BLaER1 (cell line): ENCODE measurements around the gene NMUR1.

ENCODE experiments used
- H3K27ac ChIP-seq: shearing (Covaris generic); formaldehyde crosslinking; 2 replicates; pipeline ENCODE4 v1.8.1; 2022
- H3K27me3 ChIP-seq: shearing (Covaris generic); formaldehyde crosslinking; 2 replicates; pipeline ENCODE4 v1.8.1; 2022
- H3K36me3 ChIP-seq: shearing (Covaris generic); formaldehyde crosslinking; 2 replicates; pipeline ENCODE4 v1.8.1; 2022
- H3K4me1 ChIP-seq: shearing (Covaris generic); formaldehyde crosslinking; 2 replicates; pipeline ENCODE4 v1.8.1; 2022
- H3K4me2 ChIP-seq: shearing (Covaris generic); formaldehyde crosslinking; 2 replicates; pipeline ENCODE4 v1.8.1; 2022
- H3K4me3 ChIP-seq: shearing (Covaris generic); formaldehyde crosslinking; 2 replicates; pipeline ENCODE4 v1.8.1; 2022
- H3K9ac ChIP-seq: shearing (Covaris generic); formaldehyde crosslinking; 2 replicates; pipeline ENCODE4 v1.8.1; 2022
- H3K9me3 ChIP-seq: shearing (Covaris generic); formaldehyde crosslinking; 2 replicates; pipeline ENCODE4 v1.8.1; 2022
- H4K20me1 ChIP-seq: shearing (Covaris generic); formaldehyde crosslinking; 2 replicates; pipeline ENCODE4 v1.8.1; 2022
- Cebpa-rat ChIP-seq: shearing (Covaris generic); IDR thresholded peaks from 2 replicates; pipeline ENCODE4 v1.8.1; 2022

The NMUR1 gene

GRCh38 chr2:231527955-231528635 is 2.1 kb downstream of the NMUR1 start:
- TF ChIP-seq Cebpa-rat = no peak
- Histone ChIP-seq H3K9me3 (no peaks in the 10 kb centered on the region), H3K9ac (no peak overlapping the region), H3K4me2 (no peak overlapping the region), H4K20me1 (no peaks in the 10 kb centered on the region), H3K27me3 (peaks cover 8% of the 10 kb centered on the region), H3K36me3 (no peaks in the 10 kb centered on the region), H3K27ac (no peak overlapping the region), H3K4me3 (no peak overlapping the region), H3K4me1 (peaks cover 55% of the 10 kb centered on the region)

- Histone ChIP-seq H3K9ac (no peak overlapping the region), H3K4me2 (no peak overlapping the region), H3K27me3 (peaks cover 8% of the 10 kb centered on the region), H3K9me3 (no peaks in the 10 kb centered on the region), H4K20me1 (no peaks in the 10 kb centered on the region), H3K27ac (no peak overlapping the region), H3K36me3 (no peaks in the 10 kb centered on the region), H3K4me1 (peaks cover 47% of the 10 kb centered on the region), H3K4me3 (no peak overlapping the region)
- TF ChIP-seq Cebpa-rat = no peak
Measured at GRCh38 chr2:231527091-231527395, 3.2 kb downstream of the NMUR1 start.

- no peak for TF ChIP-seq Cebpa-rat
- Histone ChIP-seq H3K9ac (no peak overlapping the region), H3K4me3 (no peak overlapping the region), H3K4me2 (no peak overlapping the region), H4K20me1 (no peaks in the 10 kb centered on the region), H3K4me1 (peaks cover 41% of the 10 kb centered on the region), H3K27me3 (peaks cover 8% of the 10 kb centered on the region), H3K36me3 (no peaks in the 10 kb centered on the region), H3K27ac (no peak overlapping the region), H3K9me3 (no peaks in the 10 kb centered on the region)
Measured at GRCh38 chr2:231526341-231527090, 3.7 kb downstream of the NMUR1 start.

GRCh38 chr2:231525248-231526163 is 4.7 kb downstream of the NMUR1 start:
- H3K4me3 ChIP-seq = no peak overlapping the region
- peak overlapping the region; percentile 67 for H3K4me2 ChIP-seq
- no peak overlapping the region for H3K9ac ChIP-seq
- H3K27ac ChIP-seq = 0 out of 2 replicates have a peak overlapping the region, but pooled peaks have one; percentile 18
- H3K4me1 ChIP-seq = peaks cover 31% of the 10 kb centered on the region
- peaks cover 6% of the 10 kb centered on the region for H3K27me3 ChIP-seq
- H3K36me3 ChIP-seq = no peaks in the 10 kb centered on the region
- TF ChIP-seq Cebpa-rat = no peak
- no peaks in the 10 kb centered on the region for H4K20me1 ChIP-seq
- no peaks in the 10 kb centered on the region for H3K9me3 ChIP-seq

GRCh38 chr2:231524477-231525247 is 5.6 kb downstream of the NMUR1 start:
- H4K20me1 ChIP-seq = no peaks in the 10 kb centered on the region
- no peak overlapping the region for H3K4me3 ChIP-seq
- peak overlapping the region; percentile 67 for H3K4me2 ChIP-seq
- no peaks in the 10 kb centered on the region for H3K27me3 ChIP-seq
- H3K4me1 ChIP-seq = peaks cover 25% of the 10 kb centered on the region
- H3K36me3 ChIP-seq = no peaks in the 10 kb centered on the region
- no peaks in the 10 kb centered on the region for H3K9me3 ChIP-seq
- no peak overlapping the region for H3K9ac ChIP-seq
- H3K27ac ChIP-seq = 0 out of 2 replicates have a peak overlapping the region, but pooled peaks have one; percentile 18
- TF ChIP-seq Cebpa-rat = no peak

- H3K4me3 ChIP-seq = no peak overlapping the region
- no peaks in the 10 kb centered on the region for H3K9me3 ChIP-seq
- TF ChIP-seq Cebpa-rat = no peak
- no peaks in the 10 kb centered on the region for H3K27me3 ChIP-seq
- H3K4me1 ChIP-seq = peaks cover 27% of the 10 kb centered on the region
- no peaks in the 10 kb centered on the region for H3K36me3 ChIP-seq
- H3K9ac ChIP-seq = no peak overlapping the region
- no peak overlapping the region; the same call in 1 of the 2 replicates for H3K27ac ChIP-seq
- H3K4me2 ChIP-seq = peak overlapping the region; percentile 67
- no peaks in the 10 kb centered on the region for H4K20me1 ChIP-seq
Measured at GRCh38 chr2:231523451-231524285, 6.6 kb downstream of the NMUR1 start.

GRCh38 chr2:231522418-231523180 is 7.6 kb downstream of the NMUR1 start:
- Histone ChIP-seq H3K27ac (no peak overlapping the region), H3K9me3 (no peaks in the 10 kb centered on the region), H3K9ac (no peak overlapping the region), H3K4me2 (no peak overlapping the region), H3K27me3 (no peaks in the 10 kb centered on the region), H3K4me1 (peaks cover 32% of the 10 kb centered on the region), H4K20me1 (no peaks in the 10 kb centered on the region), H3K4me3 (no peak overlapping the region), H3K36me3 (no peaks in the 10 kb centered on the region)
- TF ChIP-seq Cebpa-rat = no peak

GRCh38 chr2:231521443-231521842 is 8.8 kb downstream of the NMUR1 start:
- no peaks in the 10 kb centered on the region for H4K20me1 ChIP-seq
- H3K4me3 ChIP-seq = no peak overlapping the region
- peaks cover 32% of the 10 kb centered on the region for H3K4me1 ChIP-seq
- no peak overlapping the region for H3K4me2 ChIP-seq
- no peaks in the 10 kb centered on the region for H3K36me3 ChIP-seq
- no peaks in the 10 kb centered on the region for H3K27me3 ChIP-seq
- H3K9me3 ChIP-seq = no peaks in the 10 kb centered on the region
- no peak overlapping the region for H3K9ac ChIP-seq
- H3K27ac ChIP-seq = no peak overlapping the region
- no peak for TF ChIP-seq Cebpa-rat
